NB4 (cell line): Measurements from ENCODE around the gene H6PD.

Source experiments
- CTCF ChIP-seq: IDR thresholded peaks from one replicate; pipeline ENCODE4 v1.5.1; 2012; ENCODE audit warnings: low read depth, low read length
- POLR2A ChIP-seq: IDR thresholded peaks from 2 replicates; pipeline ENCODE4 v1.6.1; 2011; ENCODE audit warnings: mild to moderate bottlenecking; ENCODE audit not compliant: insufficient read length; ENCODE audit errors: extremely low read depth
- TF ChIP-seq, protein P1 (sequence below): IDR thresholded peaks from 2 replicates; pipeline ENCODE4 v1.6.1; 2011; ENCODE audit warnings: low read depth, low read length

DNA sequence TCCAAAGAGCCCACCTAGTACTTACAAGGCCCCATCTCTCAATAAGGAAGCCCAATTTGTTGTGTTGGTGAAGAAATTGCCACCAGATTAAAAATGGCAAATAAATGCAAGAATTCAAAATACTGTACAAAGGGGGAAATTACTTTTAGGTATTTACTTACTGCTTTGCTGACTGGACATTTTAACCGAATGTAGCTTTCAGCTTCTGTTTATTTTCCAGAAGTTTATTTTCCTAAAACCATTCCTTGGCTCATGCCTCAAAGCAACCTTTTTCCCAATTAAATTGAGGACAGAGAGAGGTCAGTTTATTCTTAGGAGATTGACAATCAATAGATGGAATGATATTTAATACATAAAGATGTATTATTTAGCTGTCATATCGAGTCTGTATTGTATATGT, 47.6 kb upstream of the H6PD start:
- TF ChIP-seq POLR2A (no peak), CTCF (no peak)
- TF ChIP-seq, protein P1, sequence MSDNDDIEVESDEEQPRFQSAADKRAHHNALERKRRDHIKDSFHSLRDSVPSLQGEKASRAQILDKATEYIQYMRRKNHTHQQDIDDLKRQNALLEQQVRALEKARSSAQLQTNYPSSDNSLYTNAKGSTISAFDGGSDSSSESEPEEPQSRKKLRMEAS, result no peak
